Skeletal muscle tissue (tissue), 4 donors: Measurements from ENCODE around the gene LRRC8B. TPM values are rescaled to one million over a fixed set of nuclear protein-coding genes. Genes with fewer than 3 reads are reported as not detected.
"Not testable (repeated sequence)": the region's sequence is repeated elsewhere in the genome, so short reads cannot be mapped to it uniquely, and the experiment has no call there.

Experiments used
- H3K27ac ChIP-seq: one replicate; pipeline ENCODE4 v1.7.0; 2013; ENCODE audit warnings: mild to moderate bottlenecking, low read depth, low read length, inconsistent platforms
- H3K27me3 ChIP-seq, 3 donors: one replicate each; pipeline ENCODE4 v1.7.0; 2013; ENCODE audit warnings: low read length in 3 of 3; ENCODE audit not compliant: control insufficient read depth in 3 of 3, insufficient read depth in 3 of 3
- H3K36me3 ChIP-seq, 3 donors: one replicate each; pipeline ENCODE4 v1.7.0; 2013; ENCODE audit warnings: low read length in 3 of 3; ENCODE audit not compliant: control insufficient read depth in 3 of 3, insufficient read depth in 3 of 3
- H3K4me1 ChIP-seq, 3 donors: one replicate each; pipeline ENCODE4 v1.7.0; 2013; ENCODE audit warnings: low read length in 3 of 3, mild to moderate bottlenecking in 3 of 3; ENCODE audit not compliant: control insufficient read depth in 3 of 3, insufficient read depth in 3 of 3
- H3K4me3 ChIP-seq, 3 donors: one replicate each; pipeline ENCODE4 v1.7.0; 2013; ENCODE audit warnings: low read length in 3 of 3
- H3K9ac ChIP-seq, 3 donors: one replicate each; pipeline ENCODE4 v1.7.0; 2013; ENCODE audit warnings: low read length in 3 of 3, mild to moderate bottlenecking in 3 of 3, moderate library complexity in 2 of 3, low read depth in 1 of 3
- H3K9me3 ChIP-seq, 3 donors: one replicate each; pipeline ENCODE4 v1.7.0; 2013; ENCODE audit warnings: low read length in 3 of 3; ENCODE audit not compliant: control insufficient read depth in 3 of 3
- total RNA-seq: library from RNA; depleted of rRNA; stranded (reverse); fragments of >200 nt; gene quantifications from one replicate; pipeline ENCODE4 v1.2.3, GENCODE V29; 2014
- donor health status: Osteomylitis.

The LRRC8B gene
- total RNA-seq, 1 donor from 2014 or later, result 3.7 TPM

GRCh38 chr1:89590341-89591080 is 65.9 kb downstream of the LRRC8B start:
- no peak overlapping the region for H3K4me3 ChIP-seq
- H3K27me3 ChIP-seq, result no peaks in the 10 kb centered on the region
- peaks cover 0 to 3% (median 0%) of the 10 kb centered on the region in 3 donors for H3K36me3 ChIP-seq
- peaks cover 0 to 7% (median 4%) of the 10 kb centered on the region in 3 donors for H3K4me1 ChIP-seq
- H3K9ac ChIP-seq, result no peak overlapping the region
- H3K9me3 ChIP-seq, result no peaks in the 10 kb centered on the region
- H3K27ac ChIP-seq, result no peak overlapping the region

GRCh38 chr1:89592861-89593302 is 68.3 kb downstream of the LRRC8B start:
- not testable (repeated sequence) for H3K9ac ChIP-seq, H3K27me3 ChIP-seq, H3K36me3 ChIP-seq, H3K27ac ChIP-seq, H3K9me3 ChIP-seq, H3K4me1 ChIP-seq, H3K4me3 ChIP-seq

GRCh38 chr1:89594096-89594740 is 69.6 kb downstream of the LRRC8B start:
- no peaks in the 10 kb centered on the region for H3K9me3 ChIP-seq
- no peaks in the 10 kb centered on the region for H3K27me3 ChIP-seq
- no peak overlapping the region for H3K27ac ChIP-seq
- peaks cover 0 to 7% (median 4%) of the 10 kb centered on the region in 3 donors for H3K4me1 ChIP-seq
- no peak overlapping the region for H3K4me3 ChIP-seq
- no peak overlapping the region for H3K9ac ChIP-seq
- H3K36me3 ChIP-seq, result peaks cover 0 to 3% (median 0%) of the 10 kb centered on the region in 3 donors

GRCh38 chr1:89596698-89597097 is 72.1 kb downstream of the LRRC8B start:
- Histone ChIP-seq H3K4me3 (no peak overlapping the region), H3K9ac (no peak overlapping the region), H3K9me3 (no peaks in the 10 kb centered on the region), H3K36me3 (peaks cover 0 to 3% (median 0%) of the 10 kb centered on the region in 3 donors), H3K27me3 (no peaks in the 10 kb centered on the region), H3K27ac (no peak overlapping the region), H3K4me1 (no peaks in the 10 kb centered on the region)

GRCh38 chr1:89598450-89599331 is 74.1 kb downstream of the LRRC8B start:
- Histone ChIP-seq H3K27me3 (no peaks in the 10 kb centered on the region), H3K9me3 (no peaks in the 10 kb centered on the region), H3K4me3 (no peak overlapping the region), H3K4me1 (peaks cover 4 to 6% (median 6%) of the 10 kb centered on the region in 3 donors), H3K27ac (no peak overlapping the region), H3K9ac (no peak overlapping the region), H3K36me3 (peaks cover 0 to 3% (median 0%) of the 10 kb centered on the region in 3 donors)

- Histone ChIP-seq H3K27ac (no peak overlapping the region), H3K4me1 (peaks cover 9 to 12% (median 12%) of the 10 kb centered on the region in 3 donors), H3K4me3 (no peak overlapping the region), H3K27me3 (no peaks in the 10 kb centered on the region), H3K36me3 (peaks cover 0 to 3% (median 0%) of the 10 kb centered on the region in 3 donors), H3K9me3 (no peaks in the 10 kb centered on the region), H3K9ac (no peak overlapping the region)
Observed at GRCh38 chr1:89599332-89599630, 74.7 kb downstream of the LRRC8B start.

- Histone ChIP-seq H3K36me3 (no peaks in the 10 kb centered on the region), H3K4me1 (peaks cover 13 to 16% (median 14%) of the 10 kb centered on the region in 3 donors), H3K27me3 (no peaks in the 10 kb centered on the region), H3K27ac (no peak overlapping the region), H3K9ac (no peak overlapping the region), H3K4me3 (no peak overlapping the region), H3K9me3 (no peaks in the 10 kb centered on the region)
Observed at GRCh38 chr1:89600451-89601224, 76.0 kb downstream of the LRRC8B start.

GRCh38 chr1:89602871-89603404 is 78.3 kb downstream of the LRRC8B start:
- no peaks in the 10 kb centered on the region for H3K36me3 ChIP-seq
- H3K4me3 ChIP-seq, result no peak overlapping the region
- no peaks in the 10 kb centered on the region for H3K9me3 ChIP-seq
- H3K27me3 ChIP-seq, result no peaks in the 10 kb centered on the region
- H3K4me1 ChIP-seq, result peaks cover 13 to 28% (median 19%) of the 10 kb centered on the region in 3 donors
- H3K27ac ChIP-seq, result no peak overlapping the region
- H3K9ac ChIP-seq, result no peak overlapping the region

GRCh38 chr1:89603651-89604413 is 79.2 kb downstream of the LRRC8B start:
- no peaks in the 10 kb centered on the region for H3K36me3 ChIP-seq
- no peaks in the 10 kb centered on the region for H3K9me3 ChIP-seq
- H3K4me3 ChIP-seq, result no peak overlapping the region
- H3K9ac ChIP-seq, result no peak overlapping the region
- peaks cover 16 to 35% (median 19%) of the 10 kb centered on the region in 3 donors for H3K4me1 ChIP-seq
- H3K27ac ChIP-seq, result no peak overlapping the region
- H3K27me3 ChIP-seq, result no peaks in the 10 kb centered on the region
